SHP77 treated with DMSO at 0.1 percent for 48 hours (cell line): Measurements from ENCODE around the gene TUT4.
"Not testable (repeated sequence)": the region's sequence is repeated elsewhere in the genome, so short reads cannot be mapped to it uniquely, and the experiment has no call there.

Experiments used
- DNase-seq: peaks from one replicate; lab custom pipeline; 2025; lab: John Stamatoyannopoulos, UW

Gene TUT4

GRCh38 chr1:52552505-52553361, at the start of gene TUT4:
Gene TUT4, minus strand, starts transcription at chr1:52553092. Its CDS starts 26,812 bp downstream, at chr1:52526280.
- DNase-seq = peak; percentile 47

GRCh38 chr1:52601991-52602855, 49.3 kb upstream of the TUT4 start, which contains the start of gene GPX7:
Gene GPX7, plus strand, starts transcription at chr1:52602371. Its CDS starts 39 bp downstream, at chr1:52602410.
- DNase-seq = no peak

- no peak for DNase-seq
Observed at GRCh38 chr1:52601519-52601918, 48.6 kb upstream of the TUT4 start.

GRCh38 chr1:52600533-52601179, 47.8 kb upstream of the TUT4 start:
- no peak for DNase-seq

GRCh38 chr1:52599236-52599635, 46.3 kb upstream of the TUT4 start:
- DNase-seq = no peak

DNA sequence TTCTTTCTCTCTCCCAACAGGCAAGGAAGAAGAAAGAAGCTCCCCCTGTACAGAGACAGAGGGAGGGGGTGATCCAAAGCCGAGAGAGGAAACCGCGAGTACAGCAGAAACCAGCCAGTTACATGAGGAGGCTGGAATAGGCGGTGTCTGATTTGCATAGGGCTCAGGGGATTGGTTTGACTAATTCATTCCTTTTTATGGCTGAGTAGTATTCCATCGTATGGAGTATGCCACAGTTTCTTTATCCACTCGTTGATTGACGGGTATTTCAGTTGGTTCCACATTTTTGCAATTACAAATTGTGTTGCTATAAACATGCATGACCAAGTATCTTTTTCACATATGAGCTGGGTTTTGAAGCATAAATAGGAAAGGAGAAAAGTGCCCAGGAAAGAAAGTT, 45.8 kb upstream of the TUT4 start:
- DNase-seq = no peak

DNA sequence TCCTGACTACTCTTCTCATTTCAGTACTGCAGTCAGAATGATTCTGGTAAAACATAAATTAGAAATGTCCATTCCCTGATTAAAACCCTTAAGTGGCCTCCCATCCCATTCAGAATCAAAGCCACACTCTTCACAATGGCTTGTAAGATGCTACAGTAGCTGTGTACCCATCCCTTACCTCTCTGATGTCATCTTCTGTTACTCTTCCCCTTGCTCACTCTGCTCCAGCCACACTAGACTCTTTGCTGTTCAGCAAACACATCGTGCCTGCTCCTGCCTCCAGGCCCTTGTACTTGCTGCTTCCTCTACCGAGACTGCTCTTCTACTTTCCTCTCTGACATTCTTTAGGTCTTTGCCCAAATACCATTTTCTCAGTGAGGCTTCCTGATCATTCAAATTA, 45.0 kb upstream of the TUT4 start:
- no peak for DNase-seq

DNA sequence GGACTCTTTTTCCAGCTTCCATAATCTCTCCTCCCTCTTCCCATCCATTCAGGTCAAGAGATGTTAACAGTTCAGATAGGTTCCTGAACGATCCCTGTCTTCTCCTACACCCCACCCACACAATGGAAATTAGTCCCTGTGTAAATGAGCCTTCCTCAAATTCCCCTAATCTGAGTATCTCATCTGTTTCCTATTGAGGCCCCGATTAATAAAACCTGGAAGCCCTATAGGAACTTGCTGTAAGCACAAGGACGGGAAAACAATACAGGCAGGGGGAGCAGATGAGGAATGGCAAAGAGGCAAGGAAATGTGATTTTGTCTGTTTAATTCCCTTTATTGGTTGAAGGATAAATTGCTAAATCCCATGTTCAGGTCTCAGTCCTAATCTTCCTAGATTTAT, 42.2 kb upstream of the TUT4 start:
- no peak for DNase-seq

DNA sequence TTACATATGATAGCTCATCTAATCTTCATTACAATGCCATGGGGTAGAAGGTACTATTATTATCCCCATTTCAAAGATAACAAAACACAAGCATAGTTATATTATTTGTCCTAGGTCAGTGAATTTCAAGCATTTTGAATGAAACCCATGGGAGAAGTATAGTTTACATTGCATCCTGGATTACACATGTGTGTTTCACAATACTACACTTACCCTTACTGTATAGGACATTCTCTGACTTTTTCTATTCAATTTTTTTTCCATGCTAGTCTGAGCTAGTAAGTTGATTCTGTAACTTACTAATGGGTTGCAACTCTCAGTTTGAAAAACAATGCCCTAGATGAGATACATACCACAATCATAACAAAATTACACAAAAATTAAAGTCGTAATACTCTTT, 40.6 kb upstream of the TUT4 start:
- DNase-seq = no peak

GRCh38 chr1:52592637-52593323, 39.9 kb upstream of the TUT4 start:
- no peak for DNase-seq

- no peak for DNase-seq
Observed at GRCh38 chr1:52590266-52590665, 37.4 kb upstream of the TUT4 start.

DNA sequence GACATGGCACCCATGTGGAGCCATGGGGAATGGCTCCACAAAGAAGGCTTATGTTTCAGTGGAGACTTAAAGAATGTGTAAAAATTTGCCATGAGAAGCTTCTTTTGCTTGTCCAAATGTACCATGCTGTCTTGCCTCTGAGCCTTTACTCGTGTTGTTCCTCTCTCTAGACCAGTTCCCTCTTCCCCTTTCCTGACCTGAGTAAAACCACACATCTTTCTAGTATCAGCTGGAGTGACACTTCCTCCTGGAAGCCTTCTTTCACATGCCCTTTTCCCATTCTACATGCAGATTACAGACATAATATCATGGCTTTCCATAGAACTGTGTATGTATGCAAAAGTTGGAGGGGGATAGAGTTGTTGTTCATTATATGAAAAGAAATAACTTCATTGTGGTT, 35.6 kb upstream of the TUT4 start:
- no peak for DNase-seq

DNA sequence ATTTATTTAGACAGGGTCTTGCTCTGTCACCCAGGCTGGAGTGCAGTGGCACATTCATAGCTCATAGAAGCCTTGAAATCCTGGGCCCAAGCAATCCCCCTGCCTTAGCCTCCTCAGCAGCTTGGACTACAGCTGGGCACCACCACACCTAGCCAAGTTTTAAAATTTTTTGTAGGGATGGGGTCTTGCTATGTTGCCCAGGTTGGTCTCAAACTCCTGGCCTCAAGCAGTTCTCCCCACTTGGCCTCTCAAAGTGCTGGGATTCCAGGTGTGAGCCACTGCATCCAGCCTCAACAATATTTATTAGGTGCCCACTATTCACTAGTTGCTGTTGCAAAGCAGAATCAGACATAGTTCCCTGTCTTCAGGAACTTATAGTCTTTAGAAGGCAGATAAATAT, 35.1 kb upstream of the TUT4 start:
- no peak for DNase-seq

DNA sequence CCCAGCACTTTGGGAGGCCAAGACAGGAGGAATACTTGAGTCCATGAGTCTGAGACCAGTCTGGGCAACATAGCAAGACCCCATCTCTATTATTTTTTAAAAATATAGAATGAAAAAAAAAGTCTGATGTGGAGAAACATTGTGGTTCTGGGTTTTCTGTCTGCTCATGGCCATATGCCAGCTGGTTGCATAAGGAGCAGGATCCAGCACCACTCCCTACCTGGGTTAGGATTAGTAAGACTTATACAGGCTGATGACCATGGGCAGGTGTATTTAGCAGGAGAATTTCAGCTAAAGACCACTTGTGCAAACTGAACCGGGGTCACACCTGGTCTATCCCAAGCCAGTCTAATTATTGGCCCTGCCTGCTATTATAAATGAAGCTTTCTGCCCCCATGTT, 32.6 kb upstream of the TUT4 start:
- no peak for DNase-seq

GRCh38 chr1:52582116-52582696, 29.3 kb upstream of the TUT4 start:
- no peak for DNase-seq

DNA sequence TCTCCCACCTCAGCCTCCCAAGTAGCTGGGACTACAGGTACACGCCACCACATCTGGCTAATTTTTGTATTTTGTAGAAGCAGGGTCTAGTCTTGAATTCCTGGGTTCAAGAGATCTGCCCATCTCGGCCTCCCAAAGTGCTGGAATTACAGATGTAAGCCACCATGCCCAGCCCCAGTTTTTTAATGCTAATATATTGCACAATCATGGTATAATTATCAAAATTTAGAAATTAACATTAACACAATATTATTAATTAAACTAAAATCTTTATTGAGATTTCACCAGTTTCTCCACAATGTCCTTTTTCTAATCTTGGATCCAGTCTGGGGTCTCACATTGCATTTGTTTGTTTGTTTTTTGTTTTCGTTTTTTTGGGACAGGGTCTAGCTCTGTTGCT, 27.4 kb upstream of the TUT4 start:
- DNase-seq = no peak

GRCh38 chr1:52579415-52579814, 26.5 kb upstream of the TUT4 start:
- no peak for DNase-seq

- not testable (repeated sequence) for DNase-seq
Observed at GRCh38 chr1:52578066-52578465, 25.2 kb upstream of the TUT4 start.

DNA sequence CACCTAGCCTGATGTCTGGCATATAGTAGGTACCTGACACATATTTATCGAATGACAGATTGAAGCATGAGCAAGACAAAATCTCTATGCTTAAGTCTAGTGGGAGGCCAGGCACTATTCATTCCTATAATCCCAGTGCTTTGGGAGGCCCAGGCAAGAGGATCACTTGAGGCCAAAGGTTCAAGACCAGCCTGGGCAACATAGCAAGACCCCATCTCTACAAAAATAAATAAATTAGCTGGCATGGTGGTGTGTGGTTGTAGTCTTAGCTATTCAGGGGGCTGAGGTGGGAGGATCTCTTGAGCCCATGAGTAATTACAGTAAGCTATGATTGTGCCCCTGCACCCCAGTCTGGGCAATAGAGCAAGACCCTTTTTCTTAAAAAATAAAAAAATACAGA, 23.2 kb upstream of the TUT4 start:
- no peak for DNase-seq

GRCh38 chr1:52574594-52574993, 21.7 kb upstream of the TUT4 start:
- no peak for DNase-seq

DNA sequence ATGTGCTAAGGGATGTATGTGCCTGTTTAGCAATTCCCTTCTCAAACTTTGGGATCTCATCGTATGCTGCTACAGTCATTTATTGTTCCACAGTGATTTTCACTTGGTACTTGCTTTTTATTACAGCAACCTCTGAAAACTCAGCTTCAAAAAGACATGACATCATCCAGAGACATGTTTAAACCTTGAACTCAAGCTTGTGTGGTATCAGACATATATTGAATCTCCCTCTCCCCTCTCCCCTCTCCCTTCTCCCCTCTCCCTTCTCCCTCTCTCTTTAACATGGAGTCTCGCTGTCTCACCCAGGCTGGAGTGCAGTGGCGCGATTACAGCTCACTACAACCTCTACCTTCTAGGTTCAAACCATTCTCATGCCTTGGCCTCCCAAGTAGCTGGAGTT, 19.5 kb upstream of the TUT4 start:
- DNase-seq = no peak

GRCh38 chr1:52571783-52572182, 18.9 kb upstream of the TUT4 start:
- no peak for DNase-seq
